ENCODE results near the gene HTRA3. TPM values are rescaled to one million over a fixed set of nuclear protein-coding genes. Genes with fewer than 3 reads are reported as not detected.

Gene HTRA3
- polyA plus RNA-seq, 3 donors from 2014 or later, result not detected

GRCh38 chr4:8287343-8288280 is 18.1 kb downstream of the HTRA3 start:
- no peaks in the 10 kb centered on the region for H3K9me3 Mint-ChIP-seq
- DNase-seq, result no peak
- H3K27ac Mint-ChIP-seq, result no peak overlapping the region
- no peaks in the 10 kb centered on the region for H3K36me3 Mint-ChIP-seq
- no peak overlapping the region for H3K4me3 Mint-ChIP-seq
- peaks cover 0 to 2% (median 0%) of the 10 kb centered on the region in 3 donors for H3K27me3 Mint-ChIP-seq (ENCODE audit: low read depth in 3 of 3)
- no peaks in the 10 kb centered on the region for H3K4me1 Mint-ChIP-seq

GRCh38 chr4:8289151-8289750 is 19.7 kb downstream of the HTRA3 start:
- DNase-seq, result no peak
- Mint-ChIP-seq H3K27me3 (ENCODE audit: low read depth in 3 of 3) (no peaks in the 10 kb centered on the region), H3K4me3 (no peak overlapping the region), H3K27ac (no peak overlapping the region), H3K4me1 (no peaks in the 10 kb centered on the region), H3K9me3 (no peaks in the 10 kb centered on the region), H3K36me3 (no peaks in the 10 kb centered on the region)

- Mint-ChIP-seq H3K4me1 (no peaks in the 10 kb centered on the region), H3K36me3 (no peaks in the 10 kb centered on the region), H3K9me3 (no peaks in the 10 kb centered on the region), H3K27me3 (ENCODE audit: low read depth in 3 of 3) (no peaks in the 10 kb centered on the region), H3K4me3 (no peak overlapping the region), H3K27ac (no peak overlapping the region)
- no peak for DNase-seq
Observed at GRCh38 chr4:8289956-8290700, 20.6 kb downstream of the HTRA3 start.

DNA sequence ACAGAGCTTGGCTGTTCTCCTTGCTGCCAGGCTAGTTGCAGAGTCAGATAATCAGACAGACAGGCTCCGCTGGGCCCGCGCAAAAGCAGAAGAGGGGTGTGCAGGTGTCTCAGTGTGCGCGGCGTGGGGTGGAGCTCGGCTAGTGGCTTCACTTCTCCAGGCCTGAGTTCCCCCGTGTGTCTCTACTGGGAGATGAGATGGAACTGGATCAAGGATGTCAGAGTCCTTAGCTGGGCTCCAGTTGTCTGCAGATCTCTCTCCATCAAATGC is 21.1 kb downstream of the HTRA3 start:
- DNase-seq, result no peak
- Mint-ChIP-seq H3K27me3 (ENCODE audit: low read depth in 3 of 3) (no peaks in the 10 kb centered on the region), H3K4me1 (no peaks in the 10 kb centered on the region), H3K27ac (no peak overlapping the region), H3K36me3 (no peaks in the 10 kb centered on the region), H3K9me3 (no peaks in the 10 kb centered on the region), H3K4me3 (no peak overlapping the region)

DNA sequence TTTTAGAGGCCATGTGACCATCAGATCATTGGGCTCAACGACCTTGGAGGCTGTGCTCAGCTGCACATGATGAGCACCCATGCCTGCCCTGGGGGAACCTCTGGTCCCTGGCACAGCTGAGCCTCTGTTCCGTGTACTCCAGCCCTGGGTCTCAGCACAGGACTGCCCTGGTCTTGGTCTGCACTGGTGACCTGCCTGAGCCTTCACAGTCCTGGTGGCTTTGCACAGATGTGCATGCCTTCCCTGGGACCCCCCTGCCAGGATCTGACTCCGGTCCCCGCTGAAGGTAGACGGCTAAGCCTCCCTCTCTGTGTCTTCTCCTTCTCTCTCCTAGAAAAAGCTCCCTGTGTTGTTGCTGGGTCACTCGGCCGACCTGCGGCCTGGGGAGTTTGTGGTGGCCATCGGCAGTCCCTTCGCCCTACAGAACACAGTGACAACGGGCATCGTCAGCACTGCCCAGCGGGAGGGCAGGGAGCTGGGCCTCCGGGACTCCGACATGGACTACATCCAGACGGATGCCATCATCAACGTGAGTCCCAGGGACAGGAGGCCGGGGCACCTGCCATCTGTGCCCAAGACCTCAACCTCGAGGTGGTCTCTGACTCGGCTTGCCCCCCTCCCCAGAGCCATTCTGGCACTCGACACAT is 21.6 kb downstream of the HTRA3 start:
- Mint-ChIP-seq H3K27me3 (ENCODE audit: low read depth in 3 of 3) (no peaks in the 10 kb centered on the region), H3K4me1 (no peaks in the 10 kb centered on the region), H3K4me3 (no peak overlapping the region), H3K9me3 (no peaks in the 10 kb centered on the region), H3K27ac (no peak overlapping the region), H3K36me3 (no peaks in the 10 kb centered on the region)
- no peak for DNase-seq

DNA sequence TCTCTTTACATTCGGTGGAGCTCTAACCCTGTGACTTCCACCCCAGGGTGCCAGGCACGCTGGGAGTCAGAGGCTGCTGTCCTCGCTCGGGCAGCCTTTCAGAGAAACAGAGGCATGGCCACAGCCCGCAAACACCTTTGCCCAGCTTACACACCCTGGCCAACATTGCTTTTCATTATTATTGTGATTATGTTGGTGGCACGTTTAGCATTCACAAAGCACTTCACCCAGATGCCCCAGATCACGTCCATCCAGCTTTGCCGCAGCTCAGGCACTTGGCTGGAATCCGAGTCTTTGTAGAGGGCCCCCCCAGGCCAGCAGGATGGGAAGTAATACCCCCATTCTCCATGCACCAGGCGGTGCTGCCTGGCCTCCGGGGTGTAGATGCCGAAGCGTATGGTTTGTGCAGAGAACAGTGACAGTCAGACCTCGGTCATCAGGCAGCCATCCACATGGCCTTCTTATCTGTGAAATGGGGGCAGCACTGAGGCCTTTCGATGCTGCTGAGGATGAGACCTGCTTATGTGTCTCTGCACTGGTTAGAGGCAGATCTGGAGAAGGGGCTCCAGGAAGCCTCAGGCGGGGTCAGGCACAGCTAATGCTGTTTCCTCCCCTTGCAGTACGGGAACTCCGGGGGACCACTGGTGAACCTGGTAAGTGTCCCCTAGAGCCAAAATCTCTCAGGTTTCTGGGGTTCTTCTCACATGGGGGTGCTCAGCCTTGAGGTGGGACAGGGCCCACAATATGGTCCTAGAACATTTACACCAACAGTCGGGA is 22.3 kb downstream of the HTRA3 start:
- Mint-ChIP-seq H3K27me3 (ENCODE audit: low read depth in 3 of 3) (no peaks in the 10 kb centered on the region), H3K4me3 (no peak overlapping the region), H3K36me3 (no peaks in the 10 kb centered on the region), H3K9me3 (no peaks in the 10 kb centered on the region), H3K4me1 (no peaks in the 10 kb centered on the region), H3K27ac (no peak overlapping the region)
- DNase-seq, result no peak

DNA sequence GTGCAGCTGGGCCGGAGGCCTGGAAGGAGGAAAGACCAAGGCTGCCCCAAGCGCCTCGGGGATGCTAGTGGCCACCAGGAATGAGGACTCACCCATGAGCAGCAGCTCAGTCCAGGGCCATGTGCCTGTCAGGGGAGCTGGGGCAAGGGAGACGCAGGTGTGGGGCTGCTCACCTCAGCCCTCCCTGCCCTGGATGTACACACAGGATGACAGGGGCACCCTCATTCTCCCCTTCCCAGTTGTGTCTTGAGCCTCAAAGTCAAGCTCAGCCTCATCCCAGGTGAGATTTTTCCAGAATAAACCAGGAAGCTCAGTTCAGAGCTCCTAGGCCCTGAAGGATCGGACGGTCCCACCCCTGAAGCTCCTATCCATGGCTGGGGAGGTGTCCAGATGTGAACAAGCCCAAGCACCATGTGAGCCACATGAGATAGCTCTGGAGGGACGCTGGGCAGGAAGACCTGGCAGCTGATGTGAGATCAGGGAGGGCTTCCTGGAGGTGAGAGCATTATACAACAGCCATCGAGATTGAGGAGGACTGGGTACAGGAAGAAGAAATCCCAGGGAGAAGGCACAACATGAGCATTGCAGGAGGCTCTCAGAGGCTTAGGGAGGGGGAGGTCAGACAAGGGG is 23.0 kb downstream of the HTRA3 start:
- H3K9me3 Mint-ChIP-seq, result no peaks in the 10 kb centered on the region
- H3K27ac Mint-ChIP-seq, result no peak overlapping the region
- H3K36me3 Mint-ChIP-seq, result no peaks in the 10 kb centered on the region
- no peak for DNase-seq
- H3K27me3 Mint-ChIP-seq (ENCODE audit: low read depth in 3 of 3), result no peaks in the 10 kb centered on the region
- no peaks in the 10 kb centered on the region for H3K4me1 Mint-ChIP-seq
- no peak overlapping the region for H3K4me3 Mint-ChIP-seq

DNA sequence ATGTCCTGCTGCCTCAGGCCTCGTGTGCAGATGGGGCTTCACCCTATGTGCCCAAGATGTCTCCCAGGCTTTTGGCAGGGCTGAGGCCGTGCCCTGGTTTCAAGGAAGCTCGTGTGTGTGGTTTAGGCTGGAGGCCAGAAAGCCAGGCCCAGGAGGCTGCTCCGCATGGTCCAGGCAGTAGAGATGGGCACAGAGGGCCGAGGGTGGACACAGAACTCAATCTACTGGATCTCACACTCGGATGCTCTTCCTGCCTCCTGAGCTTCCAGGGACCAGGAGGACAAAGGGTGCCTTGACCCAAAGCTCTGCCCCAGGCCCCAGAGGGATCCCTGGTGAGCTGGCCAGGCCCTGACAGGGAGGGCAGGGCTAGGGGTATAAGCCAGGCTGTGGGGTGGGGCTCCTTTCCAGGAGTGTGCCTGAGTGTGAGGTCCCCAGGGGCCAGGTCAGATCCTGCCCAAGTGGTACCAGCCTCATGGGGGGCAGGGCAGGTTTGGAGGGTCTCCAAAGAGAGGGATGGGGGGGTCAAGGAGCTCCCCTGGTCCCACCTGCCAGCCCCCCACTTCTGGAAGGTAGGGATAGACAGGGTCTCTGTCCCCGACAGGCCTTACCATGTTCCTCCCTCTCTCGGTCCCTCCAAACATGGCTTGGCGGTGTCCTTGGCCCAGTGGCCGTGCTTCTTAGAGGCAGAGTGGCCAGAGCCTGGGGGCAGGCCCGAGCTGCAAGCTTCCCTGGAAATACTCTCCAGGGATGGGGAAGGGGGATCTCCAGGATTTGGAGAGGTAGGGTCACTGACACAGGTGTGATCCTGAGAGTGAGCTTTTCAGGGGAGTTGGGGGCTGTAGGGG is 23.8 kb downstream of the HTRA3 start:
- no peaks in the 10 kb centered on the region for H3K27me3 Mint-ChIP-seq (ENCODE audit: low read depth in 3 of 3)
- DNase-seq, result no peak
- no peaks in the 10 kb centered on the region for H3K4me1 Mint-ChIP-seq
- no peaks in the 10 kb centered on the region for H3K36me3 Mint-ChIP-seq
- H3K27ac Mint-ChIP-seq, result no peak overlapping the region
- H3K4me3 Mint-ChIP-seq, result no peak overlapping the region
- H3K9me3 Mint-ChIP-seq, result no peaks in the 10 kb centered on the region

GRCh38 chr4:8294036-8294435 is 24.5 kb downstream of the HTRA3 start:
- Mint-ChIP-seq H3K27me3 (ENCODE audit: low read depth in 3 of 3) (no peaks in the 10 kb centered on the region), H3K4me1 (no peaks in the 10 kb centered on the region), H3K27ac (no peak overlapping the region), H3K36me3 (no peaks in the 10 kb centered on the region), H3K4me3 (no peak overlapping the region), H3K9me3 (no peaks in the 10 kb centered on the region)
- DNase-seq, result no peak

- no peaks in the 10 kb centered on the region for H3K27me3 Mint-ChIP-seq (ENCODE audit: low read depth in 3 of 3)
- no peak for DNase-seq
- H3K36me3 Mint-ChIP-seq, result no peaks in the 10 kb centered on the region
- H3K4me1 Mint-ChIP-seq, result no peaks in the 10 kb centered on the region
- no peak overlapping the region for H3K4me3 Mint-ChIP-seq
- H3K27ac Mint-ChIP-seq, result no peak overlapping the region
- no peaks in the 10 kb centered on the region for H3K9me3 Mint-ChIP-seq
Observed at GRCh38 chr4:8294775-8295174, 25.2 kb downstream of the HTRA3 start.

DNA sequence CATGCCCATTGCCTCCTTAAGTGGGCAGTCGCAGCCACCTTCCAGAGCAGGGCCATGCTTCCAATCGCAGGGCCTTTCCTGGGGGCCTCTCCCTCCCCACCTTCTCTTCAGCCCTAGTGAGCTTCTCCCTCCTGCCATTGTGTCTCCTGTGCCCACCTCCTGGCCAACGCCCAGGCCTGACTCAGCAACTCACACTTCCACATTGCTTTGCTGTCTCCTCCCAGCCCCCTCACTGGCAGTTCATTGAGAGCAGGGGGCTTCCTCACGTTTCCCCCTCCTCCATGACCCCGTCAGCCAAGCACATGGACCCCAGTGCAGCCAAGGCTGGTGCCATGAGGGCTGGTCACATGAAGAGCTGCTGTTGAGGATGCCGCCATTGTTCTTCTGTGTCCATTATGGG is 25.9 kb downstream of the HTRA3 start:
- no peaks in the 10 kb centered on the region for H3K4me1 Mint-ChIP-seq
- H3K27me3 Mint-ChIP-seq (ENCODE audit: low read depth in 3 of 3), result no peaks in the 10 kb centered on the region
- H3K4me3 Mint-ChIP-seq, result no peak overlapping the region
- H3K36me3 Mint-ChIP-seq, result no peaks in the 10 kb centered on the region
- H3K27ac Mint-ChIP-seq, result no peak overlapping the region
- H3K9me3 Mint-ChIP-seq, result no peaks in the 10 kb centered on the region
- no peak for DNase-seq

- Mint-ChIP-seq H3K4me1 (no peaks in the 10 kb centered on the region), H3K27me3 (ENCODE audit: low read depth in 3 of 3) (peaks cover 0 to 4% (median 3%) of the 10 kb centered on the region in 3 donors), H3K36me3 (no peaks in the 10 kb centered on the region), H3K4me3 (no peak overlapping the region), H3K27ac (no peak overlapping the region), H3K9me3 (no peaks in the 10 kb centered on the region)
- no peak for DNase-seq
Observed at GRCh38 chr4:8296491-8296890, 26.9 kb downstream of the HTRA3 start.
